SW480 (cell line): ENCODE results near the gene ANAPC2.
A peak's percentile ranks its signal among the peaks of the same experiment; 100 is the strongest.

Source experiments
- DNase-seq: peaks from one replicate; pipeline ENCODE4 v3.0.0-alpha.2; 2016; ENCODE audit warnings: low spot score

The ANAPC2 gene

GRCh38 chr9:137192859-137193258 lies 4.5 kb upstream of the ANAPC2 start:
- DNase-seq: no peak

GRCh38 chr9:137192448-137192780 lies 4.1 kb upstream of the ANAPC2 start:
- no peak for DNase-seq

- DNase-seq: no peak
These were observed 3.5 kb upstream of the ANAPC2 start for GRCh38 chr9:137191691-137192447.

- no peak for DNase-seq
These were observed 2.9 kb upstream of the ANAPC2 start for GRCh38 chr9:137191245-137191644.

- DNase-seq: no peak
These were observed 2.0 kb upstream of the ANAPC2 start for GRCh38 chr9:137190315-137190856.

GRCh38 chr9:137189297-137190295 lies 1.2 kb upstream of the ANAPC2 start:
- DNase-seq: no peak

- no peak for DNase-seq
These were observed 272 bp downstream of the ANAPC2 start for GRCh38 chr9:137188086-137188489.

- DNase-seq: no peak
These were observed 974 bp downstream of the ANAPC2 start for GRCh38 chr9:137187386-137187785.

- DNase-seq: no peak
These were observed 2.0 kb downstream of the ANAPC2 start for GRCh38 chr9:137186385-137186784.

GRCh38 chr9:137185921-137186320 lies 2.4 kb downstream of the ANAPC2 start:
- DNase-seq: no peak

- DNase-seq: no peak
These were observed 3.3 kb downstream of the ANAPC2 start for GRCh38 chr9:137184881-137185660.

- no peak for DNase-seq
These were observed 4.3 kb downstream of the ANAPC2 start for GRCh38 chr9:137183980-137184595.

- no peak for DNase-seq
These were observed 5.5 kb downstream of the ANAPC2 start for GRCh38 chr9:137182836-137183235.

- DNase-seq: no peak
These were observed 6.7 kb downstream of the ANAPC2 start for GRCh38 chr9:137181680-137182079.

GRCh38 chr9:137180491-137180890 lies 7.9 kb downstream of the ANAPC2 start:
- no peak for DNase-seq

GRCh38 chr9:137179761-137180160 lies 8.6 kb downstream of the ANAPC2 start:
- DNase-seq: no peak

GRCh38 chr9:137178939-137179630 lies 9.3 kb downstream of the ANAPC2 start:
- no peak for DNase-seq

- DNase-seq: no peak
These were observed 10.0 kb downstream of the ANAPC2 start for GRCh38 chr9:137178201-137178938.

GRCh38 chr9:137176302-137177182 lies 11.8 kb downstream of the ANAPC2 start:
- peak; percentile 68 for DNase-seq
